Measurements from ENCODE around the gene SEMA4A. TPM values are rescaled to one million over a fixed set of nuclear protein-coding genes. Genes with fewer than 3 reads are reported as not detected.

SEMA4A gene
- polyA plus RNA-seq, 6 donors from 2014 or later: 23.3 to 37.3 (median 29.5) TPM

GRCh38 chr1:156149374-156150332, 3.7 kb upstream of the SEMA4A start:
- Mint-ChIP-seq H3K27me3 (no peaks in the 10 kb centered on the region), H3K27ac (peak overlapping the region; percentile 88 to 96 (median 88)), H3K4me1 (peaks cover 67 to 89% (median 87%) of the 10 kb centered on the region in 3 donors), H3K9me3 (peaks cover 0 to 3% (median 0%) of the 10 kb centered on the region in 7 donors), H3K4me3 (peak overlapping the region; percentile 50 to 92 (median 80)), H3K36me3 (no peaks in the 10 kb centered on the region)
- ATAC-seq (ENCODE audit: low read depth in 2 of 2) (peak; percentile 30 to 36), DNase-seq (peak; percentile 64)

- H3K4me1 Mint-ChIP-seq: peaks cover 75 to 97% (median 95%) of the 10 kb centered on the region in 3 donors
- no peak for ATAC-seq (ENCODE audit: low read depth in 2 of 2)
- H3K27ac Mint-ChIP-seq: peak overlapping the region in 5 of 6 donors; percentile 22 to 94 (median 88)
- peak overlapping the region in 6 of 8 donors; percentile 62 to 86 (median 74) for H3K4me3 Mint-ChIP-seq
- peaks cover 0 to 3% (median 0%) of the 10 kb centered on the region in 7 donors for H3K9me3 Mint-ChIP-seq
- no peaks in the 10 kb centered on the region for H3K27me3 Mint-ChIP-seq
- DNase-seq: no peak
- H3K36me3 Mint-ChIP-seq: no peaks in the 10 kb centered on the region
Observed at GRCh38 chr1:156150333-156151011, 2.9 kb upstream of the SEMA4A start.

- Mint-ChIP-seq H3K36me3 (no peaks in the 10 kb centered on the region), H3K9me3 (peaks cover 0 to 3% (median 0%) of the 10 kb centered on the region in 7 donors), H3K4me3 (peak overlapping the region in 7 of 8 donors; percentile 55 to 83 (median 73)), H3K27me3 (no peaks in the 10 kb centered on the region), H3K27ac (peak overlapping the region in 5 of 6 donors; percentile 59 to 94 (median 84)), H3K4me1 (peaks cover 78 to 98% (median 97%) of the 10 kb centered on the region in 3 donors)
- ATAC-seq (ENCODE audit: low read depth in 2 of 2) (no peak), DNase-seq (peak; percentile 39)
Observed at GRCh38 chr1:156151093-156151688, 2.2 kb upstream of the SEMA4A start.

- peaks cover 0 to 3% (median 0%) of the 10 kb centered on the region in 7 donors for H3K9me3 Mint-ChIP-seq
- H3K4me1 Mint-ChIP-seq: peaks cover 76 to 100% (median 96%) of the 10 kb centered on the region in 3 donors
- peaks cover 0 to 2% of the 10 kb centered on the region in 2 donors for H3K36me3 Mint-ChIP-seq
- H3K4me3 Mint-ChIP-seq: peak overlapping the region in 7 of 8 donors; percentile 27 to 78 (median 57)
- ATAC-seq (ENCODE audit: low read depth in 2 of 2) (no peak), DNase-seq (no peak)
- H3K27me3 Mint-ChIP-seq: no peaks in the 10 kb centered on the region
- H3K27ac Mint-ChIP-seq: peak overlapping the region in 5 of 6 donors; percentile 18 to 93 (median 73)
Observed at GRCh38 chr1:156152628-156153027, 757 bp upstream of the SEMA4A start.

GRCh38 chr1:156154317-156154749, 948 bp downstream of the SEMA4A start:
- Mint-ChIP-seq H3K36me3 (peaks cover 0 to 14% of the 10 kb centered on the region in 2 donors), H3K4me1 (peaks cover 74 to 100% (median 96%) of the 10 kb centered on the region in 3 donors)
- peak; percentile 90 for DNase-seq

GRCh38 chr1:156155756-156156510, 2.5 kb downstream of the SEMA4A start:
- Mint-ChIP-seq H3K4me3 (peak overlapping the region; percentile 48 to 97 (median 93)), H3K4me1 (peaks cover 69 to 100% (median 96%) of the 10 kb centered on the region in 3 donors), H3K27me3 (no peaks in the 10 kb centered on the region), H3K9me3 (no peaks in the 10 kb centered on the region), H3K36me3 (peaks cover 0 to 14% of the 10 kb centered on the region in 2 donors), H3K27ac (peak overlapping the region; percentile 75 to 93 (median 92))
- no peak for DNase-seq
- ATAC-seq (ENCODE audit: low read depth in 2 of 2): no peak

More at GRCh38 chr1:156154317-156154749, 948 bp downstream of the SEMA4A start:
- peak; percentile 96 to 97 for ATAC-seq (ENCODE audit: low read depth in 2 of 2)
- Mint-ChIP-seq H3K9me3 (no peaks in the 10 kb centered on the region), H3K4me3 (peak overlapping the region; percentile 86 to 97 (median 95)), H3K27me3 (no peaks in the 10 kb centered on the region), H3K27ac (peak overlapping the region; percentile 92 to 99 (median 96))

- Mint-ChIP-seq H3K36me3 (peaks cover 0 to 14% of the 10 kb centered on the region in 2 donors), H3K27ac (peak overlapping the region in 2 of 6 donors; percentile 41 to 62), H3K9me3 (no peaks in the 10 kb centered on the region), H3K27me3 (no peaks in the 10 kb centered on the region), H3K4me3 (peak overlapping the region; percentile 22 to 67 (median 50)), H3K4me1 (peaks cover 63 to 88% (median 87%) of the 10 kb centered on the region in 3 donors)
- DNase-seq: no peak
- ATAC-seq (ENCODE audit: low read depth in 2 of 2): no peak
Observed at GRCh38 chr1:156157506-156157905, 4.1 kb downstream of the SEMA4A start.

GRCh38 chr1:156157966-156158365, 4.6 kb downstream of the SEMA4A start:
- Mint-ChIP-seq H3K4me1 (peaks cover 58 to 83% (median 83%) of the 10 kb centered on the region in 3 donors), H3K36me3 (peaks cover 0 to 14% of the 10 kb centered on the region in 2 donors), H3K4me3 (peak overlapping the region in 6 of 8 donors; percentile 22 to 67 (median 54)), H3K27ac (peak overlapping the region in 2 of 6 donors; percentile 28 to 65), H3K9me3 (no peaks in the 10 kb centered on the region), H3K27me3 (no peaks in the 10 kb centered on the region)
- DNase-seq (no peak), ATAC-seq (ENCODE audit: low read depth in 2 of 2) (no peak)

GRCh38 chr1:156160000-156160742, 6.8 kb downstream of the SEMA4A start:
- ATAC-seq (ENCODE audit: low read depth in 2 of 2) (no peak), DNase-seq (no peak)
- Mint-ChIP-seq H3K27ac (peak overlapping the region in 3 of 6 donors; percentile 53 to 83 (median 62)), H3K9me3 (no peaks in the 10 kb centered on the region), H3K4me3 (peak overlapping the region; percentile 70 to 90 (median 82)), H3K36me3 (peaks cover 9 to 19% of the 10 kb centered on the region in 2 donors), H3K4me1 (peaks cover 48 to 65% (median 65%) of the 10 kb centered on the region in 3 donors), H3K27me3 (no peaks in the 10 kb centered on the region)

- H3K27me3 Mint-ChIP-seq: no peaks in the 10 kb centered on the region
- H3K4me1 Mint-ChIP-seq: peaks cover 44 to 62% (median 61%) of the 10 kb centered on the region in 3 donors
- DNase-seq (no peak), ATAC-seq (ENCODE audit: low read depth in 2 of 2) (peak; percentile 71 to 77)
- H3K4me3 Mint-ChIP-seq: peak overlapping the region; percentile 70 to 90 (median 80)
- no peaks in the 10 kb centered on the region for H3K9me3 Mint-ChIP-seq
- peaks cover 14 to 24% of the 10 kb centered on the region in 2 donors for H3K36me3 Mint-ChIP-seq
- peak overlapping the region in 3 of 6 donors; percentile 53 to 72 (median 62) for H3K27ac Mint-ChIP-seq
Observed at GRCh38 chr1:156160743-156161171, 7.4 kb downstream of the SEMA4A start.

GRCh38 chr1:156162430-156163037, 9.1 kb downstream of the SEMA4A start:
- peak overlapping the region in 1 of 6 donors; percentile 59 for H3K27ac Mint-ChIP-seq
- H3K4me3 Mint-ChIP-seq: peak overlapping the region in 4 of 8 donors; percentile 20 to 57 (median 35)
- H3K9me3 Mint-ChIP-seq: no peaks in the 10 kb centered on the region
- peaks cover 33 to 51% (median 43%) of the 10 kb centered on the region in 3 donors for H3K4me1 Mint-ChIP-seq
- no peaks in the 10 kb centered on the region for H3K27me3 Mint-ChIP-seq
- H3K36me3 Mint-ChIP-seq: peaks cover 14 to 23% of the 10 kb centered on the region in 2 donors
- ATAC-seq (ENCODE audit: low read depth in 2 of 2): no peak
- no peak for DNase-seq
